ENCODE results near the gene METTL6. TPM values are rescaled to one million over a fixed set of nuclear protein-coding genes. Genes with fewer than 3 reads are reported as not detected.

METTL6 gene
- total RNA-seq, 1 experiment from 2014 or later, result 23.2 TPM

DNA sequence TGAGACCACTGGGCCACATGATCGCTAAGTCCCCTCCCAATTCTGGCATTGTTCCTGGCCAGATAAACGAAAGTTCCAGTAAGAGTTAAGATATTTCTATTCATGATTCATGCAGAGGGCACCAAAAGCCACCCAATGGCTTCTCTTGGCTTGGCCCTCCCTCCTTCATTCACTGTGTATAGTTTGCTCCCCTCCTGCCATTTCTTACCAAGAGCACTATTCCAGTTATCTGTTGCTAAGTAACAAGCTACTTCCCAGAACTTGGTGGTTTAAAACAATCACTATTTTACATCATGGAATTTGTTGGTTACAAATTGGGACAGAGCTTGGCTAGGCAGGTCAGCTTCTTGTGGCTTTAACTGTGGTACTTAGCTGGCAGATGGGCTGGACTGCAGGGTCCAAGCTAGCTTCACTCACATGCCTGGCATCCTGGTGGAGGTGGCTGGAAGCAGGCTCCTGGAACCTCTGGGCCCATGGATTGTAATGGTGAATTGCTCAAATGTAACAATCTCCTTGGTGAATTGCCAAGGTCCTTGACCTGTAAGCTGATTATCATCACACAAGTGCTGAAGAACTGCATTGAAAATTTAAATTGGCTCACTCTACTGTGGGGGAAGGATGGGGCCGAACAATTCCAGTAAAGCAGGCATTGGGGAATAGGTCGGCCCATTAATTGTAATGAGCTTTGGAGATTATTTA lies 16.6 kb upstream of the METTL6 start:
- no peaks in the 10 kb centered on the region for H4K20me1 ChIP-seq (ENCODE audit: insufficient read depth, low read depth, low read length)
- no peaks in the 10 kb centered on the region for H3K4me1 ChIP-seq (ENCODE audit: low read length)
- no peaks in the 10 kb centered on the region for H3K79me2 ChIP-seq (ENCODE audit: low read length)
- H3K9me2 ChIP-seq (replicated peaks; ENCODE audit: insufficient read depth, low read length), result no peaks in the 10 kb centered on the region
- DNase-seq, result no peak
- no peaks in the 10 kb centered on the region for H3K27me3 ChIP-seq (ENCODE audit: low read length)
- H3K9me3 ChIP-seq (ENCODE audit: low read length), result no peaks in the 10 kb centered on the region
- H3K4me3 ChIP-seq (ENCODE audit: low read length), result no peak overlapping the region
- no peak overlapping the region for H2AFZ ChIP-seq (ENCODE audit: low read length)
- peaks cover 21% of the 10 kb centered on the region for H3K36me3 ChIP-seq (ENCODE audit: insufficient read depth, low read length)
- no peak overlapping the region for H3K27ac ChIP-seq (ENCODE audit: low read length)
- H3K4me2 ChIP-seq (ENCODE audit: low read depth, low read length, poor library complexity, severe bottlenecking), result no peak overlapping the region
- H3K9ac ChIP-seq (ENCODE audit: low read length), result no peak overlapping the region

DNA sequence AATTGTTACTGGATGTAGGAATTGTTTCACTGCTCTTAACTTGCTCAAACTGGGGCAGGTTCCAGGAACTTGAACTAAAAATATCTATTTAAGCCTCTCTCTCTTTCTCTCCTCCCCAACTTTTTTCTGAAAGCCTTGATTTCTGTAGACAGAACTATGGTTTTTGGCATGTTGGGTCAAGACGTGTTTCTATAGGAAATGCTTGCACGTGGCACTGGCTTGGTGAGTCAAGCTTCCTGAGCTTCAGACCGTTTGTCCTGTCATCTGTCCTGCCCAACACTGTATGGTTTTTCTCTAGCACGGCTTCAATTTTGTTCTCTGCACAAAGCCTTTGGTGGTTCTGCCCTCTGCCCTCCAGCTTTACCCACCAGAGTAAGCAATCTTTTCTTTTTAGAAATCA lies 13.5 kb upstream of the METTL6 start:
- H3K27ac ChIP-seq (ENCODE audit: low read length), result no peak overlapping the region
- no peaks in the 10 kb centered on the region for H3K9me3 ChIP-seq (ENCODE audit: low read length)
- H3K4me1 ChIP-seq (ENCODE audit: low read length), result no peaks in the 10 kb centered on the region
- no peak overlapping the region for H3K4me2 ChIP-seq (ENCODE audit: low read depth, low read length, poor library complexity, severe bottlenecking)
- no peak overlapping the region for H2AFZ ChIP-seq (ENCODE audit: low read length)
- H3K4me3 ChIP-seq (ENCODE audit: low read length), result no peak overlapping the region
- H3K36me3 ChIP-seq (ENCODE audit: insufficient read depth, low read length), result peaks cover 42% of the 10 kb centered on the region
- DNase-seq, result no peak
- H3K9ac ChIP-seq (ENCODE audit: low read length), result no peak overlapping the region
- no peaks in the 10 kb centered on the region for H3K9me2 ChIP-seq (replicated peaks; ENCODE audit: insufficient read depth, low read length)
- no peaks in the 10 kb centered on the region for H3K27me3 ChIP-seq (ENCODE audit: low read length)
- H4K20me1 ChIP-seq (ENCODE audit: insufficient read depth, low read depth, low read length), result no peaks in the 10 kb centered on the region
- no peaks in the 10 kb centered on the region for H3K79me2 ChIP-seq (ENCODE audit: low read length)

DNA sequence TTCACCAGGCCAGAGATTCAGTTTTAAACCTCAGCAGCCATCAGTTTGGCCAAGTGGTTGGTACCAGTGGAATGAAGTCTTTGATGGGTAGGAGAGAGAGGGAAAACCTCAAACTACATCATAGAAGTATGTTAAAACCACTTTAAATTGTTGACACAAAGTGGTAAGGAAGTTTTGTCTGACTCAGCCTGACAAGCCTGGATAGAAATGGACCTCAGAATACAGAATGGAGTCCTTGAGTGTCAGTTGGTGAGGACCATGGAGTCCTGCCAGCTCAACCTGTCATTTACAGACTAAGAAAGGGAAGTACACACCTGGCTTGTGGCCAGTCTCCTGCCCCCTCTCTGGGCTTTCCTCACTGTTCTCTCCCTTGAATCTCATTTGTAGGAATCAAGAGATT lies 12.1 kb upstream of the METTL6 start:
- H3K9me3 ChIP-seq (ENCODE audit: low read length), result no peaks in the 10 kb centered on the region
- no peaks in the 10 kb centered on the region for H3K9me2 ChIP-seq (replicated peaks; ENCODE audit: insufficient read depth, low read length)
- H3K4me1 ChIP-seq (ENCODE audit: low read length), result no peaks in the 10 kb centered on the region
- no peaks in the 10 kb centered on the region for H3K79me2 ChIP-seq (ENCODE audit: low read length)
- no peak overlapping the region for H2AFZ ChIP-seq (ENCODE audit: low read length)
- H3K4me2 ChIP-seq (ENCODE audit: low read depth, low read length, poor library complexity, severe bottlenecking), result no peak overlapping the region
- H3K27me3 ChIP-seq (ENCODE audit: low read length), result no peaks in the 10 kb centered on the region
- no peak for DNase-seq
- no peak overlapping the region for H3K9ac ChIP-seq (ENCODE audit: low read length)
- H3K36me3 ChIP-seq (ENCODE audit: insufficient read depth, low read length), result peaks cover 55% of the 10 kb centered on the region
- no peak overlapping the region for H3K27ac ChIP-seq (ENCODE audit: low read length)
- no peak overlapping the region for H3K4me3 ChIP-seq (ENCODE audit: low read length)
- H4K20me1 ChIP-seq (ENCODE audit: insufficient read depth, low read depth, low read length), result no peaks in the 10 kb centered on the region

DNA sequence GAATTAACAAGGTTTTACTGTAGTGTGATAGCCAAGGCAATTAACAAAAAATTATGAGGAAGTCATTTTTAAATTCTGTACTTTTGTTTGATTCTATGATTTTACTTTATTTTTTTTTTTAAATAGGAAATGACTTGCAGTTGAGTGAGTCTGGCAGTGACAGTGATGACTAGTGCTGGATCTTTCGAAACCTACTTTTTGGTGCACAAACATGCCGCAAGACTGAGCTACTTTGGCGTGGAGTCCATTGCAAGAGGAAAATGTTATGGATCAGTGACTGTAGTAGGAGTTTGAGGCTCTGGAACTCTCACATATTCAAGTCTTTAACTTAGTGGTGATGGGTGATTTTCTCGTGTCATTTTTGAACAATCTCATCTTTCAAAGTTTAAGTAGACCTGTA lies 11.6 kb upstream of the METTL6 start:
- no peak overlapping the region for H3K4me2 ChIP-seq (ENCODE audit: low read depth, low read length, poor library complexity, severe bottlenecking)
- no peaks in the 10 kb centered on the region for H3K9me3 ChIP-seq (ENCODE audit: low read length)
- H4K20me1 ChIP-seq (ENCODE audit: insufficient read depth, low read depth, low read length), result no peaks in the 10 kb centered on the region
- H3K27me3 ChIP-seq (ENCODE audit: low read length), result no peaks in the 10 kb centered on the region
- no peak overlapping the region for H2AFZ ChIP-seq (ENCODE audit: low read length)
- peaks cover 57% of the 10 kb centered on the region for H3K36me3 ChIP-seq (ENCODE audit: insufficient read depth, low read length)
- no peaks in the 10 kb centered on the region for H3K4me1 ChIP-seq (ENCODE audit: low read length)
- no peak overlapping the region for H3K4me3 ChIP-seq (ENCODE audit: low read length)
- no peaks in the 10 kb centered on the region for H3K79me2 ChIP-seq (ENCODE audit: low read length)
- no peak overlapping the region for H3K27ac ChIP-seq (ENCODE audit: low read length)
- H3K9ac ChIP-seq (ENCODE audit: low read length), result no peak overlapping the region
- H3K9me2 ChIP-seq (replicated peaks; ENCODE audit: insufficient read depth, low read length), result no peaks in the 10 kb centered on the region
- no peak for DNase-seq

DNA sequence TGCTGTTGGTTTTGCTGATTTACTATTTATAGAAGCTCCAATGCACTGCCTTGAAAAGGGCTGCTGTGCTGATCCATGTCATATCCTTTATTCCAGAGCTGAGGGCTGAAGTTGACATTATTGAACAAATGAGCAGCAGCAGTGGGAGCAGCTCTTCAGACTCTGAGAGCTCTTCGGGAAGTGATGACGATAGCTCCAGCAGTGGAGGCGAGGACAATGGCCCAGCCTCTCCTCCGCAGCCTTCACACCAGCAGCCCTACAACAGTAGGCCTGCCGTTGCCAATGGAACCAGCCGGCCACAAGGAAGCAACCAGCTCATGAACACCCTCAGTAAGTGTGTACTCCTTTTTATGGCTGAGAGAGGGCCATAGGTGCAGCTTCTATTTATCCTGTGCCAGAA lies 8.9 kb upstream of the METTL6 start:
- Histone ChIP-seq H3K27ac (ENCODE audit: low read length) (no peak overlapping the region), H3K27me3 (ENCODE audit: low read length) (no peaks in the 10 kb centered on the region), H3K79me2 (ENCODE audit: low read length) (peaks cover 18% of the 10 kb centered on the region), H3K4me1 (ENCODE audit: low read length) (no peaks in the 10 kb centered on the region), H3K36me3 (ENCODE audit: insufficient read depth, low read length) (peaks cover 73% of the 10 kb centered on the region), H4K20me1 (ENCODE audit: insufficient read depth, low read depth, low read length) (no peaks in the 10 kb centered on the region), H3K9me3 (ENCODE audit: low read length) (no peaks in the 10 kb centered on the region), H3K9ac (ENCODE audit: low read length) (no peak overlapping the region), H2AFZ (ENCODE audit: low read length) (no peak overlapping the region), H3K4me2 (ENCODE audit: low read depth, low read length, poor library complexity, severe bottlenecking) (no peak overlapping the region), H3K9me2 (replicated peaks; ENCODE audit: insufficient read depth, low read length) (no peaks in the 10 kb centered on the region), H3K4me3 (ENCODE audit: low read length) (no peak overlapping the region)
- no peak for DNase-seq

DNA sequence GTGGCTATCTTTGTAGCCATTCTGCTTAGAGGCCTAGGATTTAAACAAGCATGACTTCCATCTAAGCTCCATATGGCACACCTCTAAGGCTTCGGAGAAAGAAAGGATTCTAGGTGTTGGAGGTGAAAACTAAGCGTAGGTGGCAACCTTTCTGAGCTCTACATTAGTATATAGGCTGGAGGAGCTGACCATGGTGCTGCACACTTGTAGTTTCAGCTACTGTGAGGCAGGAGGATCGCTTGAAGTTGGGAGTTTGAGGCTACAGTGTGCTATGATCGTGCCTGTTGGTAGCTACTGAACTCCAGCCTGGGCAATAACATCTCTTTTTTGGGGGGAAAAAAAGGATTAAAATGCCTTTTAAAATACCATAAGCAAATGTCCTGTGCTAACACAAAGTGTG lies 7.4 kb upstream of the METTL6 start:
- H2AFZ ChIP-seq (ENCODE audit: low read length), result no peak overlapping the region
- H3K27me3 ChIP-seq (ENCODE audit: low read length), result no peaks in the 10 kb centered on the region
- no peak overlapping the region for H3K27ac ChIP-seq (ENCODE audit: low read length)
- H3K9ac ChIP-seq (ENCODE audit: low read length), result no peak overlapping the region
- no peak overlapping the region for H3K4me2 ChIP-seq (ENCODE audit: low read depth, low read length, poor library complexity, severe bottlenecking)
- no peak overlapping the region for H3K4me3 ChIP-seq (ENCODE audit: low read length)
- peaks cover 33% of the 10 kb centered on the region for H3K79me2 ChIP-seq (ENCODE audit: low read length)
- no peak for DNase-seq
- peaks cover 3% of the 10 kb centered on the region; the same call in 1 of the 2 replicates for H3K4me1 ChIP-seq (ENCODE audit: low read length)
- peaks cover 65% of the 10 kb centered on the region; the same call in 1 of the 2 replicates for H3K36me3 ChIP-seq (ENCODE audit: insufficient read depth, low read length)
- H3K9me2 ChIP-seq (replicated peaks; ENCODE audit: insufficient read depth, low read length), result no peaks in the 10 kb centered on the region
- no peaks in the 10 kb centered on the region for H3K9me3 ChIP-seq (ENCODE audit: low read length)
- no peaks in the 10 kb centered on the region for H4K20me1 ChIP-seq (ENCODE audit: insufficient read depth, low read depth, low read length)

DNA sequence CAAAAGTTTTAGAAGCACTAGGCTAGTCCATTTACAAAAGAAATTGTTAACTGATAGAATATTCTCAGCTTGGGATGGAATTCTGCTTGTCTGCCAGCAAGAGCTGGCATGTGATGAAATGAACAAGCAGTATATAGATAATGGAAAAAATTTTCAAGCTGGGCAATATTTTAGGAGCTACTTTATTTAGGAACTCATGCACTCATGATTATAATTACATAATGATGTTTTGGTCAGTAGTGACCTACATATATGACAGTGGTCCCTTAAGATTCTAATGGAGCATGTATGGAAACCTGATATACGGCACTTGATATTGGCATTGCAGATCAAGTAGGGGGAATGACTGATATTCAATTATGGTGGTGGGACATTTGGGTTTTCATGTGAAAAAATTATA lies 6.2 kb upstream of the METTL6 start:
- no peak overlapping the region for H3K9ac ChIP-seq (ENCODE audit: low read length)
- H3K4me2 ChIP-seq (ENCODE audit: low read depth, low read length, poor library complexity, severe bottlenecking), result no peak overlapping the region
- DNase-seq, result no peak
- no peak overlapping the region for H2AFZ ChIP-seq (ENCODE audit: low read length)
- no peaks in the 10 kb centered on the region for H3K9me3 ChIP-seq (ENCODE audit: low read length)
- H3K27me3 ChIP-seq (ENCODE audit: low read length), result no peaks in the 10 kb centered on the region
- H3K79me2 ChIP-seq (ENCODE audit: low read length), result peaks cover 46% of the 10 kb centered on the region
- peaks cover 15% of the 10 kb centered on the region for H3K4me1 ChIP-seq (ENCODE audit: low read length)
- no peak overlapping the region for H3K27ac ChIP-seq (ENCODE audit: low read length)
- H3K36me3 ChIP-seq (ENCODE audit: insufficient read depth, low read length), result peaks cover 55% of the 10 kb centered on the region; the same call in 1 of the 2 replicates
- H3K4me3 ChIP-seq (ENCODE audit: low read length), result no peak overlapping the region
- no peaks in the 10 kb centered on the region for H3K9me2 ChIP-seq (replicated peaks; ENCODE audit: insufficient read depth, low read length)
- peaks cover 8% of the 10 kb centered on the region for H4K20me1 ChIP-seq (ENCODE audit: insufficient read depth, low read depth, low read length)

DNA sequence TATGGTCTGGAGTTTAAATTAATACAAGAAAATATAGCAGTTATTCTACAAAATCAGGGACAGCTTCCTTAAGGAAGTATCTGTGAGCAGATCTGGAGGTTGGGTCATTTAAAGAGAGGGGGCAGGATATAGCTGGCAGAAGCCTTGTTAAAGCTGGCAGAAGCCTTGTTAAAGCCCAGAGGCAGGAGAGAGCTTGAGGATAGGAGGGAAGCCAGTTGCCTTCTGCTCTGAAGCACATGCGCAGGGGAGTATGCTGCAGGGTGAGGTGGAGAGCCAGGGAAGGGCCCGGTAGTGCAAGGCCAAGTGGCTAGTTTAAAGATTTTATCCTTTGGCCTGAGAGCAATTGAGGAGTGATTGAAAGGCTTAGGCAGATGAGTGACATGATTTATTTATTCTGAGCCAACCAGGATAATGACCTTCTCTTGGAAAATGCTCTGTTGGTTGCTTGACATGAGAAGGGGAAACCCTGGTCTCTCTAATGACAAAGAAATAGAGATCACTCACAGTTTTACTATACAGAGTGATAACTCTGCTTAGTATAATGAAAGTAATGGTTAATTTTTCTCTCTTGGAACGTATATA lies 4.0 kb upstream of the METTL6 start:
- H3K4me3 ChIP-seq (ENCODE audit: low read length), result no peak overlapping the region
- no peak overlapping the region for H3K27ac ChIP-seq (ENCODE audit: low read length)
- H3K9ac ChIP-seq (ENCODE audit: low read length), result no peak overlapping the region
- H3K4me2 ChIP-seq (ENCODE audit: low read depth, low read length, poor library complexity, severe bottlenecking), result no peak overlapping the region
- H3K9me2 ChIP-seq (replicated peaks; ENCODE audit: insufficient read depth, low read length), result no peaks in the 10 kb centered on the region; the same call in 1 of the 2 replicates
- H4K20me1 ChIP-seq (ENCODE audit: insufficient read depth, low read depth, low read length), result peaks cover 12% of the 10 kb centered on the region
- H3K4me1 ChIP-seq (ENCODE audit: low read length), result peaks cover 21% of the 10 kb centered on the region
- H2AFZ ChIP-seq (ENCODE audit: low read length), result no peak overlapping the region
- peaks cover 43% of the 10 kb centered on the region; the same call in 1 of the 2 replicates for H3K36me3 ChIP-seq (ENCODE audit: insufficient read depth, low read length)
- no peaks in the 10 kb centered on the region for H3K27me3 ChIP-seq (ENCODE audit: low read length)
- H3K79me2 ChIP-seq (ENCODE audit: low read length), result peaks cover 67% of the 10 kb centered on the region
- no peaks in the 10 kb centered on the region for H3K9me3 ChIP-seq (ENCODE audit: low read length)
- DNase-seq, result no peak
